Measurements from ENCODE around the gene KRTAP5-8.

DNA sequence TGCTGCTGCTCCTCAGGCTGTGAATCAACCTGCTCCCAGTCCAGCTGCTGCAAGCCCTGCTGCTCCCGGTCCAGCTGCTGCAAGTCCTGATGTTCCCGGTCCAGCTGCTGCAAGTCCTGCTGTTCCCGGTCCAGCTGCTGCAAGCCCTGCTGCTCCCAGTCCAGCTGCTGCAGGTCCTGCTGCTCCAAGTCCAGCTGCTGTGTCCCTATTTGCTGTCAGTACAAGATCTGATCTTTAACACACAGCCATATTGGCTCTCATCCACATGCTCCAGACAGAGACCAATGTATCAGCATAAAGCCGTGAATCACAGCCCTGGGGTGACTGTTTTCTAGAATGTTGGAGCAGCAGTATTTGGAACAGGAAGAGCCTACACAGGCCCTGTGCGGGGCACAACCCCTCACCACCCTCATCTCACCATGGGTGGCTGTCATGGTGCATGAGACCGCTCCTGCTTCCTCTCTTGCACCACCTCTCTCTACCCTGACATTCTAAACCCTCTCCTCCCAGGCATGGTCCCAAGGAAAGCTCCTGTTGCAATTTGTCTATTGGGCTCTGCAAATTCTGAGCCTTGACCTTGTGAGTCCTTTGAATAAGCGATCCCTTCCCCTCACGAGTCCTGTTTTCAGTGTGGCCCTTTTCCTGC is 31.0 kb downstream of the KRTAP5-8 start:
- TF ChIP-seq, protein P1, sequence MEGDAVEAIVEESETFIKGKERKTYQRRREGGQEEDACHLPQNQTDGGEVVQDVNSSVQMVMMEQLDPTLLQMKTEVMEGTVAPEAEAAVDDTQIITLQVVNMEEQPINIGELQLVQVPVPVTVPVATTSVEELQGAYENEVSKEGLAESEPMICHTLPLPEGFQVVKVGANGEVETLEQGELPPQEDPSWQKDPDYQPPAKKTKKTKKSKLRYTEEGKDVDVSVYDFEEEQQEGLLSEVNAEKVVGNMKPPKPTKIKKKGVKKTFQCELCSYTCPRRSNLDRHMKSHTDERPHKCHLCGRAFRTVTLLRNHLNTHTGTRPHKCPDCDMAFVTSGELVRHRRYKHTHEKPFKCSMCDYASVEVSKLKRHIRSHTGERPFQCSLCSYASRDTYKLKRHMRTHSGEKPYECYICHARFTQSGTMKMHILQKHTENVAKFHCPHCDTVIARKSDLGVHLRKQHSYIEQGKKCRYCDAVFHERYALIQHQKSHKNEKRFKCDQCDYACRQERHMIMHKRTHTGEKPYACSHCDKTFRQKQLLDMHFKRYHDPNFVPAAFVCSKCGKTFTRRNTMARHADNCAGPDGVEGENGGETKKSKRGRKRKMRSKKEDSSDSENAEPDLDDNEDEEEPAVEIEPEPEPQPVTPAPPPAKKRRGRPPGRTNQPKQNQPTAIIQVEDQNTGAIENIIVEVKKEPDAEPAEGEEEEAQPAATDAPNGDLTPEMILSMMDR (IDR thresholded peaks at IDR 0.05) = no peak
- no peak for TF ChIP-seq POLR2A (IDR thresholded peaks at IDR 0.05)
- no peak for TF ChIP-seq POLR2AphosphoS5 (IDR thresholded peaks at IDR 0.05; ENCODE audit: insufficient read depth in 1 of 2, low read depth in 1 of 2)
